Chondrocyte (in vitro differentiated cells): Measurements from ENCODE around the gene MUC2. TPM values are rescaled to one million over a fixed set of nuclear protein-coding genes. Genes with fewer than 3 reads are reported as not detected.

Experiments
- DNase-seq: peaks from one replicate; pipeline ENCODE4 v3.0.0; 2021; ENCODE audit warnings: mixed read lengths, low spot score
- H3K27ac Mint-ChIP-seq: one replicate; pipeline ENCODE4 v1.8.0; 2021; ENCODE audit warnings: mild to moderate bottlenecking, moderate library complexity, mixed read lengths; ENCODE audit not compliant: unreplicated experiment
- H3K27me3 Mint-ChIP-seq: 2 replicates; pipeline ENCODE4 v1.8.0; 2021; ENCODE audit warnings: low read depth, mixed read lengths
- H3K36me3 Mint-ChIP-seq: 2 replicates; pipeline ENCODE4 v1.8.0; 2021; ENCODE audit warnings: low read depth, mixed read lengths
- H3K4me1 Mint-ChIP-seq: 2 replicates; pipeline ENCODE4 v1.8.0; 2021; ENCODE audit warnings: low read depth, mild to moderate bottlenecking, mixed read lengths
- H3K4me3 Mint-ChIP-seq: one replicate; pipeline ENCODE4 v1.8.0; 2021; ENCODE audit warnings: mild to moderate bottlenecking, moderate library complexity, mixed read lengths; ENCODE audit not compliant: unreplicated experiment
- H3K9me3 Mint-ChIP-seq: 2 replicates; pipeline ENCODE4 v1.8.0; 2021; ENCODE audit warnings: low read depth, mixed read lengths
- CTCF ChIP-seq: fragments of 200-600 bp; sonication (generic); IDR thresholded peaks from 2 replicates; pipeline ENCODE4 v1.5.0; 2021; ENCODE audit warnings: antibody characterized with exemption, mild to moderate bottlenecking, moderate library complexity
- total RNA-seq: library from RNA; stranded (reverse); gene quantifications from 3 replicates; pipeline ENCODE4 v1.2.1, GENCODE V29; 2021

MUC2 gene
- total RNA-seq, 1 donor from 2014 or later = not detected

GRCh38 chr11:1027483-1028290 is 47.0 kb upstream of the MUC2 start:
- TF ChIP-seq CTCF = no peak
- Mint-ChIP-seq H3K9me3 (no peaks in the 10 kb centered on the region), H3K27me3 (no peaks in the 10 kb centered on the region), H3K36me3 (no peaks in the 10 kb centered on the region), H3K4me3 (no peak overlapping the region), H3K4me1 (no peaks in the 10 kb centered on the region), H3K27ac (no peak overlapping the region)
- no peak for DNase-seq

- H3K4me1 Mint-ChIP-seq = no peaks in the 10 kb centered on the region
- DNase-seq = no peak
- H3K4me3 Mint-ChIP-seq = no peak overlapping the region
- no peak for TF ChIP-seq CTCF
- H3K27me3 Mint-ChIP-seq = no peaks in the 10 kb centered on the region
- no peaks in the 10 kb centered on the region for H3K9me3 Mint-ChIP-seq
- H3K36me3 Mint-ChIP-seq = no peaks in the 10 kb centered on the region
- H3K27ac Mint-ChIP-seq = no peak overlapping the region
Measured at GRCh38 chr11:1028291-1028540, 46.5 kb upstream of the MUC2 start.

- no peaks in the 10 kb centered on the region for H3K4me1 Mint-ChIP-seq
- no peaks in the 10 kb centered on the region for H3K9me3 Mint-ChIP-seq
- no peaks in the 10 kb centered on the region for H3K36me3 Mint-ChIP-seq
- TF ChIP-seq CTCF = no peak
- no peaks in the 10 kb centered on the region for H3K27me3 Mint-ChIP-seq
- no peak overlapping the region for H3K4me3 Mint-ChIP-seq
- H3K27ac Mint-ChIP-seq = no peak overlapping the region
- DNase-seq = no peak
Measured at GRCh38 chr11:1028616-1029015, 46.1 kb upstream of the MUC2 start.

GRCh38 chr11:1029051-1029450 is 45.6 kb upstream of the MUC2 start:
- H3K4me3 Mint-ChIP-seq = no peak overlapping the region
- H3K27ac Mint-ChIP-seq = no peak overlapping the region
- no peak for TF ChIP-seq CTCF
- no peaks in the 10 kb centered on the region for H3K36me3 Mint-ChIP-seq
- DNase-seq = no peak
- no peaks in the 10 kb centered on the region for H3K4me1 Mint-ChIP-seq
- H3K27me3 Mint-ChIP-seq = no peaks in the 10 kb centered on the region
- no peaks in the 10 kb centered on the region for H3K9me3 Mint-ChIP-seq

GRCh38 chr11:1029654-1030053 is 45.0 kb upstream of the MUC2 start:
- DNase-seq = no peak
- Mint-ChIP-seq H3K4me3 (no peak overlapping the region), H3K27me3 (no peaks in the 10 kb centered on the region), H3K27ac (no peak overlapping the region), H3K9me3 (no peaks in the 10 kb centered on the region), H3K4me1 (no peaks in the 10 kb centered on the region), H3K36me3 (no peaks in the 10 kb centered on the region)
- TF ChIP-seq CTCF = peak; percentile 12
